Inflammatory macrophage (primary cell): ENCODE data around the gene PSAPL1.

Source experiments
- DNase-seq, 2 donors: peaks; one replicate each; pipeline ENCODE4 v3.0.0-alpha.2; 2020 to 2022

The PSAPL1 gene

DNA sequence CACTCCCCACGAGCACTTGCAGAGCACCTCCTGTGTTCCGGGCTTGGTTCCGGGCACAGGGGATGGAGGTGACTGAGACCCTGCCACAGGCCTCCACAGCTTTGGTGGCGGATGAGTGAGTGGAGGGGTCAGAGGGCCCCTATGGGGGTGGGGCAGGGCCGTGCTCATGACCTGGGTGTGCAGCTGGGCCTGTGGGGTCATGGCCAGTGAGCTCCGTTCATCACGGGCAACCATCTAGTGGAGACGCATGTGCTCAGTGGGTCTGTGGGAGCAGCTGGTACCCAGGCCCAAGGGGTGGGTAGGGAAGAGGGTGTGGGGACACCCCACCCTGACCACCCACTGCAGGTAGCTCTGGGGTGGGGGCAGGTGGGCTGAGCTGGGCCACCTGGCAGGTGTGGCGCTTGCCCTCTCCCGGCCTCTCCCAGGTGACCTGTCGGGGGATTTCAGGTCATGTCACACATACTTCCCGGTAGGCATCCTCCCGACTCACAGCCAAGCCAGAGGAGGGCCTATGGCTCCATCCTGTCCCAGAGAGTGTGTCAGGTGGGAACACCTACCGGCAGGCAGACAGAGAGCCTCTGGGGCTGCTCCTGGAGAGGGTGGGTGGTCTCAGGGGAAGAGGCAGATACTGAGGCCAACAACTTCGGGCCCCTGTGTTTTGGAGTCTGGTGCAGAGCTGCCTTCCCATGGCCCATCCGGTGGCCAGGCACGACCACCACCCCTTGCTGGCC lies 3.6 kb downstream of the PSAPL1 start:
- DNase-seq: no peak

DNA sequence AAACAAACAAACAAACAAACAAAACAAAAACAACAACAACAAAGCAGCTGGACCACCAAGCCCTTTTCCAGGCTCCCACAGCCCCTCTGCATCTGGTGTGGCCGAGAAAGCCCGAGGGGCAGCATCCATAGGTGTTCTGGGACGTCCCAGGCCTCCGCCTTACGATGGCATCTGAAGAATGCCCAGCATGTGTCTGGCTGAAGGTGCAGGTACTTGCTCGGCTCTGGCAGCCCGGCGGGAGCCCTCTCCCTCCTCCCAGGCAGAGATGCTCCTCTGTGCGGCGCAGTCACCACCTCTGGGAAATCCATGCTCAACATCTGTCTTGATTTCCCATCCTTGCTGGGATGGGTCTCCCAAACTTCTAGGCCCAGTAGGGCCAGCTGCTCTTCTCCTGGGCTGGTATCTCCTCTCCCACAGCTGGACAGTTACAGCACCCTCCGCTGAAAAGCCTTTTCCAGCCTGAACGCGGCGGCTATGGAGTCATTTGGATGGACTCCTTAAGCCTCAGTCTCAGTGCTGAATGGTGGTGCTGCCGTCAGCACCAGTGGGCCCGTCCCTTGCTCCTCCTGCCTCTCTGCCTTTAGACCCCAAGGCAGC lies 4.3 kb downstream of the PSAPL1 start:
- DNase-seq: no peak

DNA sequence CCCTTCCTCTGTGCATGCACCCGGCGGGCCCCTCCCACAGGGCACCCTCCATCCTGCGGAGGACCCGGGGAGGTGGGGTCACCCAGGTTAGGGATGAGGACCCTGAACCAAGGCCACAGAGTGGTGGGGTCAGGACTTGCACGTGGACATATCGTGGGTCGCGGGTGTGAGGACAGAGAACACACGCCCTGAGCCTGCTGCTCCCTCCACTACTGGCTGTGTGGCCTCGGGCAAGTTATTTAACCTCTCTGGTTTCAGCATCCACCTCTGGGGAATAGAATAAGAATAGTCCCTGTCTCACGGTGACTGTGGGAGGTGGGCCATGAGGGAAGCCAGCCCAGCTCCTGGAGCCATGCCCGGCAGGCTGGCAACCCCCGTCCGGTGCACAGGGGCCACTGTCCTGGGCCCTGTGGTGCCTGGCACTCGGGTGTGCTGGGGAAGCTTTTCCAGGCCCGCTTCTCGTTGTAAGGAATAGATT lies 5.1 kb downstream of the PSAPL1 start:
- DNase-seq: no peak

DNA sequence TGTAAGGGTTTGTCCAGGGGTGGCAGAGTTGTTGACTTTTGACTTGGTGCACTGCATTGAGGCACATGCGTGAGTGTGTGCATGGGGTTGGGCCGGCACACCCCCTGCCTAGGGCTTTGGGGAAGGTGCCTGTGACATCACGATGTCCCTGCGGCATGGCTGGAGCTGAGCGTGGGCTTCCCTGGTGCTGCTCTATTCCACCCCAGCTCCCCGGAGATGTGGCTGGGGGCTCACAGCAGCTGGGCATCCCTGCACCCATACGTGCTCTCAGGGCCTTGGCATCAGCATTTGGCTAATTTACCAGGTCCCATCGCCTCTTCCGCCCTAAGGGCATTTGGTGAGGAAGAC lies 5.7 kb downstream of the PSAPL1 start:
- no peak for DNase-seq

DNA sequence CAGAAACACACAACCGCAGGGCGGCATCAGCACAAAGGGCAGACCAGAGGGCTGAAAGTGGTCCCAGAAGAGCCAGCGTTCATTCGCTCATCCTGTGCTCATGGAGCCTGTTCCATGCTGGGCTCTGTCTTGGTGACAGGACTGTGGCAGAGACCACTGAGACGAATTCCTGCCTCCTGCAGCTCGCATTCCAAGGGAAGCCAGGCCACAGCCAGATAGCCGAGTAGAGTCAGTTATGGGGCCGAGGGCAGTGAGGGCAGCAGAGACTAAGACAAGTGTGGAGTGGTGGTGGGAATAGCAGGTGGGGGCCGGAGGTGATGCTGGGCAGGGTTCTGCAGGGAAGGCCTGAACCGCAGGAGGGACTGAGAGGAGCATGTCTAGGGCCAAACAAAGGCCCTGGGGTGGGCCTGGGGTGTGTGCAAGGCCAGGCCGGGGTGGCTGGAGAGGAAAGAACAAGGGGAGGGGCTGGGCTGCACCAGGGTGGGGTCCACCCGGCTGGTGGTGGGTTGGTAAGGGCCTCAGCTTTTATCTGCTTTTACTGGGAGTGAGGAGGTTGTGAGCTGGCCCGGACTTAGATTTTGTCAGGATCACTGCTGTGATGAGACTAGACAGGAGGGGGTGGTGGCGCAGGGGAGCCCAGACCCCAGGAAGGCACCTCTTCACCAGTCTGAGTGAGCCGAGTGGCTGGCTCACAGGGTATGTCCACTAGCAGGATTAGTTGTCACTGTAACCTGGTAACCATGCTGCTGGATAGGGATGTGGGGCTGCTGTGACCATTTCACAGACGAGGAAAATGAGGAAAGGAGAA lies 6.3 kb downstream of the PSAPL1 start:
- no peak for DNase-seq

DNA sequence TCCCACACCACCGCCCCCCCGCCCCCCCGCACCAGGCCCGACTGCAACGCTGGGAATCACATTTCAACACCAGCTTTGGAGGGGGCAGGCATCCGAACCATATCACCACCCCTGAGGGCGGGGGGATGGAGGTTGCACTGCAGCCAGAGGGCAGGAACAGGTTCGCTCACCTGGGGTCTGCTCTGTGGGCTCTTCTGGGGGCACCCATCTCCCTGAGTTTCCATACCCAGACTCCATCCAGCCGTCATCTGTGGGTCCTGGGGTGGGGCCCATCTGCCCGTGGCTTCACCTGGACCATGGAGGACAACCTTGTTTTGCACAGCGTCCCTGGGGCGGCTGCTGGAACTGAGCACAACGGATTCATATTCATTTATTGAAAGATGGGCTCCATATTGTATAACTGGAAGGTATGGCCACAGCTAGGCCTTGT lies 6.9 kb downstream of the PSAPL1 start:
- DNase-seq: no peak

DNA sequence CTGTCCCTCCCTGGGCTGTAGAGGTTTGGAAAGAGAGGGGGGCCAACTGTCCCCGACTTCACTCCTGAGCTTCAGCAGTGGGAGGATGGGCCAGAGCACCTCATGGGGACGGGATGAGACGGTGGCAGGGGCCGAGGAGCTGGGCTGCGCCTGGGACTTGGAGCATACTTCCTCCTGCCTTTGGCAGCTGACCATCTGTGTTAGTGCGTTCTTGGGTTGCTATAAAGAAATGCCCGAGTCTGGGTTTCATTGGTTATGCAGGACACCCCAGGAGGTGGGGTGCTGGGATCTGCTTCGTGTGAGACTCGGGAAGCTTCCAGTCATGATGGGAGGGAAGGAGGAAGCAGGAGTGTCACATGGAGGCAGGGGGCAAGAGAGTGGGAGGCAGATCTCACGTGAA lies 7.4 kb downstream of the PSAPL1 start:
- no peak for DNase-seq

DNA sequence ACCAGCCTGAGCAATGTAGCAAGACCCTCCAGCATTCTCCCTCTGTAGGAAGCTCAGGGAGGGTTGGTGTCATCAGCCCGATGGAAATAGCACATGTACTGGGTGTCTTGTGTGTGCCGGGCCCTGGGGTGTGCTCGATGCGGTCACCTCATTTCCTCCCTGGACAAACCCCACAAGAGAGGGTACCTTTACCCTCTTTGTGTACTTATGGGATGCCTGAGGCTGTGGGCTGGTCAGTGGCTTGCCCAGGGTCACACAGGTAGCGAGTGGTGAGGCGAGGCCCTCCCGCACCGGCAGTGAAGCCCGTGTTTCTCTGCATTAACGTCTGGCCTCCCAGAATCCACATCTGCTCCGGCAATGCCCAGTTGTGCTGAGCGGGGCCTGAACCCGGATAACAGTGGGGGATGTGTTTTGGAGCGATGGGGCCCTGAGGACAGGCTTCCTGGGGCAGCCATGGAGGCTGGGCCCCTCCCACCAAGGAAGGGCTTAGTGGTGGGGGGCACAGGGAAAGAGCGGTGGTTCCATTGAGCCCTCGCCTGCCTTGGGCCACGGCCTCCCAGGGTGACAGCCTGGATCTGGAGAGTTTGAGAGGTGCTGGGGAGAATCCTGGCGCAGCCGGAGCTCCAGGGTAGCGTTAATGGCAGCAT lies 8.1 kb downstream of the PSAPL1 start:
- no peak for DNase-seq

DNA sequence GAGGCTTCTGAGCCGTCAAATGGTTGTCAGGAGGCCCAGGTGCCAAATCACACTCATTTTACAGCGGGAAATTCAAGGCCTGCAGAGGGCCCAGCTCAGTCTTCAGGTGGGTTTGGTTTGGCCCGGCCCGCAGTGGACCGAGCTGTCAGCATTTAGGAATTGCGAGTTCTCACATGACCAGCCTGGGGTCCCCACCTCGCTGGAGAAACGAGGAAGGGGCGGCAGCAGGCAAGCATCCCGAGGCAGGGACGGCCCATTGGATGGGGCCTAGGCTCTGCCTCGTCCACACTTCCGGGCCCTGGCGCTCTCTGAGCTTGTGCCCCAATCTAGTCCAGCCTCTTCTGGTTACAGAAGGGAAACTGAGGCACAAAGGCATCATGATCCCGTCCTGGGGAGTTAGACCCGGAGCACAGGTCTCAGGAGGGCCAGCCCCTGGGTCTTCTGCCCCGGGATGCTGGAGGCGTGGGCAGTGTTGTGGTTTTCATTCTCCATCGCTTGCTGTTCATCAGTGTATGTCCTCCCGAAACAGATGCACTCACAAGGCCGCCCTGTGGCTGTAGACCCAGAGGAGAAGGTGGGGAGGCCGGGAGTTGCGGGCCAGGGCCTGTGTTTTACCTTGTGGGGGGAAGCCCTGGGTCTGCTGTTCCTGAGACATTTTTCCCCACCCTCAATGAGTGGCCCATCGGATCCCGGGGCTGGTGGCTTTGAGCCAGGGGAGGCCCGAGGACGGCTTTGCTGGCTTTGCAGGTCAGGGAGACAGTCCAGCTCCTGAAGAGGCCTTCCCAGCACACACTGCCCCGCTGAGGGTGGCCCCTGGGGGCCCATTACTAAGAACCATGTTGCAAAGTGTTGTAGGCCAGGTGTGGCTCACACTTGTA lies 8.9 kb downstream of the PSAPL1 start:
- DNase-seq: no peak

DNA sequence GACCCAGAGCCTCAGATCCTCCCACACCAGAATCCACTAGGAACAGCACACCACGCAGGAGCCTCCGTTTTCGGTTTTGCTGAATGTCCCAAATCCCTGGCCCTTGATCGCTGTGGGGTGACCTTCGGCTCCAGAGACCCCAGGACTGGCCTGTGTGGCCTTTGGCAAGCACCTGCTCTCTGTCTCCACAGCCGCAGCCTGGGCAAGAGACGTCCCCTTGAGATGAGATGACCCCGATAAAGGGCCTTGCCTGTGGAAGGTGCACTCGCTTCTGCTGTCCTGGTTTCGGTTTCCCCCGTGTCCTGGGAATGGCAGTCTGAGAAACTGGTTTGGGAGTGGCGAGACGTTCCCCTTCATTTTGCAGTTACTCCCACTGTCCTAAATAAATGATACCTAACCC lies 9.6 kb downstream of the PSAPL1 start:
- DNase-seq: no peak

DNA sequence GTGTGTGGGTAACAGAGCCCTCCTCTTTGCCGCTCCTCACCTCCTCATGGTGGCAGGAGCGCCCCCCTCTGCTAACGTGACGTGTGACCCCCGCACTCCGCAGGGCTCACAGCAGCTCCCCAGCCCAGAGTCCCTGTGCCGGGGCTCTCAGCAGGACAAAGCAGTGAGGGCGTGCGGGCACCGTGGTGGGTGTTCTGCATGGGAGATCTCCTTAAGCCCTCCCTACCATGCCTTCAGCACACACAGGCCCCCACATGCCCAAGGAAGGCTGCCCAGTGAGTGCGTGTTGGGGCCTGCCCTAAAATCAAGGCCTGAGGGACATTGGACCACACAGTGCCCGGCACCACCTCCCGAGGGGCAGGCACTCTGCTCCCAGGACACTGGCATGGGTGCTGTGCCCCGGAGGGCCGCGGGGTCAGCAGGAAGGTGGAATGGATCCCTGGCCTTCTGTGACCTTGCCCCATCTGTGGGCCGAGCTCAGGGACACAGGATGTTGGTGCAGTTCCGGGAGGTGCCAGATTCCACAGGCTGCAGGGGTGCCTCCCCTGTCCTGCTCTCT lies 10.1 kb downstream of the PSAPL1 start:
- no peak for DNase-seq

DNA sequence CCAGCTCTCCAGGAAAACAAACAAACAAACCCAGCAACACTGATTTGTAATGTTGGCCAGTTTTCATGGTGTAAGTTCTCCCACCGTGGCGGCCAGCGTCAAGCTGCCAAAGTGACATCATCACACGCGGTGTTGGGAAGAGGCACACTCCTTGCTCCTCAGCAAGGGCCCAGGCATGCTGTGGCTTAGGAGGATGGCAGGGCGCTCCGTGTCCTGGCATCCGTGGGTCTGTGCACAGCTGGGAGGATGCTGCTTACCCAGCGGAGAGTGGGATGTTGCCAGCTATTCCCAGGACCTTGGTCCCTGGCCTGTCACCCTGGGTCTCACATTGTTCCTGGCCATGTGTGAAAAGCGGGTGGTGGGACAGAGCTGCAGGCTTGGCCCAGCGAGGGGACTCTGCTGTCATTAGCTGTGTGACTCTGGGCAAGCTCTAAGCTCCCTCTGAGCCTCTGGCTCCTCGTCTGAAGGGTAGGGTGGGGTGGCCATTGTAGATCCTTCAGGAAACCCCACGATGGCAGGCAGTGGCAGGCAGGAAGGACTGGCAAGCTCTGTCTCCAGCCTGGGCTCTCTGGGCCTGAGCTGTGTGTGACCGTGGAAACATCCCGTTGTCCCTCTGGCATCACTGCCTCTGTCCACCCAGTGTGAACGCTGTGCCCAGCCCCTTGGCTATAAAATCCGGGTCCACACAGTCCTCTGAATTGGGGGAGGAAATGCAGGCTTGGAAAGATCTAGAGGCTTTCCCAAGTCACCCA lies 10.8 kb downstream of the PSAPL1 start:
- no peak for DNase-seq

DNA sequence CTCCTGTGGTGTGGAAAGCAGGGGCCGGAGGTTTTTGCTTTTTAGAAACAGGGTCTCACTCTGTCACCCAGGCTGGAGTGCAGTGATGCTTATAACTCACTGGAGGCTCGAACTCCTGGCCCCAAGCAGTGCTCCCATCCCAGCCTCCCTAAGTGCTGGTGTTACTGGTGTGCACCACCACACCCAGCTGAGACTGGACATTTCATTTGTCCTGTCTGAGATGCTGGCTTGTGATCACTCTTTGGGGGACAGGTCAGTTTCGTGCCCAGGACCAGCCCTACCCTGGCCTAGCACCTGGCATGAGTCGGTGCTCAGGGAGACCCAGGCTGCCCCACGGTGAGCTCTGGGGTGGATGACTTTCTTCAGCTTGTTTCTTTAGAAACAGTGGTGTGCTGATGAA lies 11.3 kb downstream of the PSAPL1 start:
- DNase-seq: no peak

DNA sequence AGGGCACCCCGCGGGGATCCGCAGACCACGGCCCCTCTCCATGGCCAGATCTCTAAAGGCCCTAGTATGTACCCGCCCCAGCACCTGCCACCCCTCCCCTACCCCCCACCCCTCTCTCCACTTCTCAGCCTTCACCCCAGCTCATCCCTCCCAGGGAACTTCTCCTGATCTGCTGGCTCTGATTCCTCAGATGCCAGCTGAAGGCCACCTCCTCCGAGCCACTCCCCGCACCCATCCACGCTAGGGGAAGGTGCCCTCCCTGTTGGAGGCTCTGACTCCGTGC lies 11.9 kb downstream of the PSAPL1 start:
- no peak for DNase-seq

DNA sequence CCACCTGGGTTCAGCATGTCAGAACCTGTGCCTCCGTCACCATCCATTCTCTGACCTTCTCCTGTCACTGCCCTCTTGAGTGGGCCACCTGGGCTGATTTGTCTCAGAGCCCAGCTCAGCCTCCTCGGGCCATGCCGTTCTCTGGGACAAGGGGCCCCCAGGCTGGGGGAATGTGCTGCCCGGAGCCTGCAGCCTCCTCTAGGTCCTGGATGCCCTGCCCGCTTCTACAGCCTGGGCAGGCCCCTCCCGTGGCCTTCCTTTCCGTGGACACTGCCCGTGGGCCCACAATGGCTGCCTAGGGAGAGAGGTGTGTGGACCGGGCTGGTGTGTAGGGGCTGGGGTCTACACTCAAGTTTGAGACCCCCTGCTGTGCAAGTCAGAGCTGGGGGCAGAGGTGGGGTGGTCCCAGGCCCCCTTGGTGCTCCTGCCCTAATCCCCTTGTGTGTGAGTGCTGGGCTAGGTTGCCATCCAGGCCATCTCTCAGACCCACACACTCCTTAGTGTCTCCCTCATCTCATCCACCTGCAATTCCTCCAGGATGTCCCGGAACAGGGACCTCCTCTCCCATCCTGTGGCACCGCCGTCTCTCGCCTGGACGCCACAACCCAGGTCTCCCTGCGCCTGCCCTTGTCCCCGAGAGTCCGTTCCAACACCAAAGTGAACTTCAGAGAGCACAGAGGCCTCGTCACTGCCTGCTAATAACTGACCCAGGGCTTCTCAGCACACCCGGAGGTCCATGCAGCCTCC lies 12.4 kb downstream of the PSAPL1 start:
- DNase-seq: no peak

DNA sequence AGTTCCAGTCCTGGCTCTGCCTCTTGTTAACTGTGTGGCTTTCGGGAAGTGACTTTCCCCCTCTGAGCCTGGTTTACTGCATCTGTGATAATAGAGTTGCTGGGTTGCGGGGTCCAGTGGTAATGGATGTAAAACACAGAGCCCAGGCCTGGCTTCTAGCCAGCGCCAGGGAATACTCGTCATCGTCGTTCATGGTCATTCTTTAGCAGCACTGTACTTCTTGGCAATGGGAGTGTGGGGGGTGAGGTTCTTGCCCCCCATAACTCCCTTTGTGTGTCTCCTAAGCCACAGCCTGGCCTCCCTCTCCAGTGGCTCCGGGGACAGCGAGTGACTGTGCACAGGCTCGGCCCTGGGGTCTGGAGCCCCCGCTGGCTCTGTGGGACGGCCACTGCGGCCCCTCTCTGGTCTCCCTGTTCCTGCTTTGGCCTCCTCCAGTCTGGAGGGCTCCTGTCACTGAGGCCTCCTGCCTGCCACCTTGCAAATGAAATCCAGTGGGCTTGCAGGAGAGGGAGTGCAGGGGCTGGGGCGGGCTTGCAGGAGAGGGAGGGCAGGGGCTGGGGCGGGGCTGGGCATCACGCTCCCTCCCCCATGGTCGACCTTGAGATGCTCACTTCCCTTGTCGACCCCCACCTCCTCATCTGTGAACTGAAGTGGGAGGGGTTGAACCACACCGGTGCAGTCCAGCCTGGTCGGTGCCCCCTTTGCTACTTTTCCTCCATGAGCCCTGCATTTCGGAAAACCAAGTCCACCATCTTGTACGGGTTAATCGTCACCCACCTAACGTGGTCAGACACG lies 13.2 kb downstream of the PSAPL1 start:
- no peak for DNase-seq

DNA sequence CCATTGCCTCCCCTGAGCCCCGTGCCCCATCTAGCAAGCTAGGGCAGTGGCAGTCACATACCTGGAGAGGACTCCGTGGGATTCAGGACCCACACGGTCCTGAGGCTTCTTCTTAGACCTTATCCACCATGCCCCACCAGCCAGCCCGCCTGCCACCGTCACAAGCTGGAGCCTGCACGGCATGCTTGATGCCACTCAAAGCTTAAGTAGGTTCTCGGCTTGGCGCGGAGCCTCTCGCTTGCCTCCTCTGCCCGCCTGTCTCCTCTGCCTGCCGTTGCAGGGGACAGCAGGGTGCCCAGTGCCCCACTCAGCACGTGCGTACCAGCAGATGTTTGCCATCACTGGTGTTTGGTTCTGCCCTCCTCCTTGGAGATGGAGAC lies 14.1 kb downstream of the PSAPL1 start:
- DNase-seq: no peak

DNA sequence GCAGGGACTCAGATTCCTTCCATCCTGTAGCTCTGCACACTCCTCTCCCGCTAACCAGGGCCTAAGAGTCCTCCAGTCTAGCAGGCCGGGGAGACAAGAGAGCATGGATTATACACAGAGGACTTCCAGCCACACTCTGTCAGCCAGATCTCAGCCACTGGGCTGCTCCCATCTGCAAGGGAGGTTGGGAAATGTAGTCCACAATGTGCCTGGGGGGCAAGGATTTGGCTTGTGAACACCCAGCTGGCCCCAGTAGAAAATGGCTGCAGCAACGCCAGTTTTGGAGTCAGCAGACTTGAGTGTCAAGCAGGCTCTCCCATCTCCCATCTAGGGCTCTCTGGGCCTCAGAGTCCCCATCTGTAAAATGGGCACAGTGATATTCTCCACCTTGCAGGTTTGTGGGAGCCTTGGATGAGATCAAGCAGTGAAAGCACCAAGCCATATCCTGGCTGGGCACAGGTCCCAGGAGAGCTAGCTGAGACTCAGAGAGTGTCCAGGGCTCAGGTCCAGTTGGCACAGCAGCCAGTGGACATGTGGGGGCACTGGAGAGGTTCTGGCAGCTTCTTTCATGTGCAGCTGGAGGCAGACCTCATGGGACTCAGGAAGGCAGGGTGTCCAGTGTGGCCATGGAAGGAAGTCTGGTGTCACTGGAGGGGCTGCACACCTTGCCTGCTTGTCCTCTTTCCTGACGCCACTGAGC lies 14.6 kb downstream of the PSAPL1 start:
- no peak for DNase-seq
